Gastrocnemius medialis (tissue), 4 donors: ENCODE measurements around the gene CORO2A.

ENCODE experiments used
- CTCF ChIP-seq, 5 experiments: fragments of 450-650 bp in 3 of 5; fragments of 200-600 bp in 2 of 5; sonication (generic) in 2 of 5; IDR thresholded peaks in 4 of 5; conservative IDR thresholded peaks in 1 of 5; 1 replicate in 4 of 5; 2 replicates in 1 of 5; pipeline ENCODE4 v1.5.1; 2016 to 2019; ENCODE audit warnings: antibody characterized with exemption in 5 of 5, mild to moderate bottlenecking in 3 of 5, moderate library complexity in 3 of 5
- POLR2A ChIP-seq, 2 donors: fragments of 450-650 bp; IDR thresholded peaks; one replicate each; pipeline ENCODE4 v1.6.1; 2017; ENCODE audit warnings: antibody characterized with exemption in 2 of 2, mild to moderate bottlenecking in 2 of 2, moderate library complexity in 2 of 2

GRCh38 chr9:98220911-98221310 is 28.5 kb upstream of the CORO2A start:
- TF ChIP-seq POLR2A (IDR thresholded peaks at IDR 0.05) (no peak), CTCF (IDR thresholded peaks at IDR 0.05 in 4 of 5, conservative IDR thresholded peaks at IDR 0.05 in 1 of 5) (no peak)
